ENCODE results near the gene LY6G6F.
"Not testable (repeated sequence)": the region's sequence is repeated elsewhere in the genome, so short reads cannot be mapped to it uniquely, and the experiment has no call there.

Gene LY6G6F

DNA sequence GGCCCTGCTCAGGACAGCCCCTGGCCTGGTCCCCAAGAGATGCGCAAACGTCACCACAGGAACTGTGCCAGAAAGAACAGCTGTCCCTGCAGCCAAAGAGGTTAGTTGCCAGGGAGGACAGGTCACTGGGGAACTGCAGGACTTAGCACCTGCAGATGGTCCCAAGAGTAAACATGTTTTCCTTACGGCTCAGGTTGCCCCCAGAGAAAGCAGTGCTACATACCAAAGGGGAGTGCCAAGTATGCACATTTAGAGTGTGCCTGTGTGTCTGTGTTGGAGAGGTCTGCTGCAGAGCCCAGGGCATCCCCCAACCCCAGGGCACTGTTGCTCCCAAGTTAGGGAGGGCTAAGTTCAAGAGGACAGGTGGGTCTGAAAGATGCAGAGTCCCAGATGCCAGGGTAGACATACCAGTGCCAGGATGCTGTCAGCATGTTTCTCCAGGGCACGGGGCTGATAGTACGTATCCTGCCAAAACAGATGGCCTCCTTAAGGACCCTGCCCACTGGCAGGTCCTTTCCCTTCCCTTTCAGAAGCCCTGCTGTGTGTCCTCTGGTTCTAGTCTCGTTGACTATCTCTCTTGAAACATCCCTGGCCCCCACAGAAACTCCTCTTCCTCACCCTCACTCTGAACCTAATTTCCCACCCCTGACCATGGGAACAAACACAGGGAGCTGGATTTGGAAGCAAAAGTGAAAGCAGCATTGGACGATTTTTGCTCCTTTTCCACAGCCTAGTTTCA, 4.8 kb upstream of the LY6G6F start:
- in situ Hi-C loops (cut with HindIII; ENCODE audit: low sequenced_read_pairs): no loop called here

DNA sequence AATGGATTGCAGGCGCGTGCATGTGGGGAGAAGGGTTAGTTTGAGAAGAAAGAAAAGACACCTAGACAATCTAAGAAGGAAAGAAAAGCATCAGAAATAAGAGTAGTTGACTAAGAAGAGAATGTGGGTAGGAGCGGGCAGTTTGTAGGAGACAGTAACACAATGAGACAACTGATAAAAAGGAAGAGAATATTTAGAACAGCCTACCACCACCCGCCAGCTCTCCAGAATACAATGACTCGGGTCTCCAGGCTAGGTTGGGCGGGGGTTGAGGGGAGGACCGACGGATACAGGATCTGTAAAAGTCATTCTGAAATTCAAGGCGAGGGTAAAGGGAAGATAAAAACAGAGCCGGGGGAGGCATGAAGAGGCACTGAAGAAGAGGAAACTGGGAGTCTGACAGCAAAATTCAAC, 4.3 kb upstream of the LY6G6F start:
- in situ Hi-C loops (cut with HindIII; ENCODE audit: low sequenced_read_pairs): no loop called here

DNA sequence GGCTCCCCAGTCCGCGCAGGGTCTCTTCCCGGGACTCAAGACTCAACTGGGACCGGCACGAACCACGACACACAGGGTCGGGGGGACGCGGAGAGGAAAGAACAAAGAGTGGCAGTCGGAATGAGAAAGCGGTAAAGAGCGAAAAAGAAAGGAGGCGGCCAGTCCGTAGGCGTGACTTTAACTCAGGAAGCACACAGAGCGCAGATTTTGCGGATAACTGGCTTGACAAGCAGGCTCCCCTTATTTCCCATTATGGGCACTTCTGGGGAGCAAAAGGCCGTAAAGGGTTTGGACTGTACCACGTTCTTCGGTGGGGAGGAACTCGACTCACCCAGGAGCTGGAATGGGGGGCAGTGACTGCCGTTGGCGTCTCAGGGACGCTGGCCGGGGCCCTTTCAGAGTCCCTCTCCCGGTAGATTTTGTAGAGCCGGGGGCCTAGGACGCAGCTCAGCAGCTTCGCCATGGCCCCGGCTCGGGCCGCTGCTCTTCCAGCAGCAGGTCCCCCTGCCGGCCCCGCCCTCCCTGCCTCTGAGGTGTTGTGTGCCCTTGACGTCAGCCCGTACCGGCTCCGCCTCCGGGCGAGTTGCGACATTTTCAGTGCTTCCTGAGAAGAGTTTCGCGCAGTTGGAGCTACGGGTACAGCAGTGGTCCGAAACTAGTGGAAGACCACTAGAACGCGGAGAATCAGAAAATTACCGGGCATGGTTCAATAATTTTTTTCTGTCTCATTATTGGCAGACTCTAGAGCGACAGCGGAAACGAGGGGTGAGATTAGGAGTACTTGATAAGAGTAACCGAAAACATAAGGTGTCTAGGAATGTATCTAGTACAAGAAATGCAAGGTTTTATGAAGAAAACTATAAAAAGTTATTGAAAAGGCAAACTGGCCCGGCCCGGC, 3.6 kb upstream of the LY6G6F start, which contains the start of gene ABHD16A:
TSS of gene ABHD16A (minus strand) at position 506 of the 898 bp plus-strand sequence. CDS start at position 463, 43 bp downstream.
- in situ Hi-C loops (cut with HindIII; ENCODE audit: low sequenced_read_pairs): no loop called here

DNA sequence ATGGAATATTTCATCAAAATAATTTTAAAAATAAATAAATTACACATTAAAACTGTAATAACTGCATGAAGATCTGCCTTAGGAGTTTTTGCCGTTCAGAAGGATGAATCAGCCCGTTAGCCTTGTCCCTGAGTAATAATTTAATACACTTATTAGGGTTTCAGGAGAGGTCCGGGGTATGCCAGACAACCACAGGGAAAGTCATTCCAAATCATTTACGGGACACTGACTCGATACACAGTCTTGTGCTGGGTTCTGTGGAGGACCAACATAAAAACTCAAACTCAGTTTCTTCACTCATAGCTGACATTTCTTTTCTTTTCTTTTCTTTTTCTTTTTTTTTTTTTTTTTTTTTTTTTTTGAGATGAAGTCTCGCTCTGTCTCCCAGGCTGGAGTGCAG, 735 bp upstream of the LY6G6F start:
- in situ Hi-C loops (cut with HindIII; ENCODE audit: low sequenced_read_pairs): no loop called here

DNA sequence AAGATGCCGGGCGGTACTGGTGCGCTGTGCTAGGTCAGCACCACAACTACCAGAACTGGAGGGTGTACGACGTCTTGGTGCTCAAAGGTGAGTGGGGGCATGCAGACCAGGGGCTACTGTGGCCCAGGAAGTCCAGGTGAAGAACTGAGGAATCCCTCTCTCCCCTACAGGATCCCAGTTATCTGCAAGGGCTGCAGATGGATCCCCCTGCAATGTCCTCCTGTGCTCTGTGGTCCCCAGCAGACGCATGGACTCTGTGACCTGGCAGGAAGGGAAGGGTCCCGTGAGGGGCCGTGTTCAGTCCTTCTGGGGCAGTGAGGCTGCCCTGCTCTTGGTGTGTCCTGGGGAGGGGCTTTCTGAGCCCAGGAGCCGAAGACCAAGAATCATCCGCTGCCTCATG, 1.0 kb downstream of the LY6G6F start:
- in situ Hi-C loops (cut with HindIII; ENCODE audit: low sequenced_read_pairs): no loop called here

DNA sequence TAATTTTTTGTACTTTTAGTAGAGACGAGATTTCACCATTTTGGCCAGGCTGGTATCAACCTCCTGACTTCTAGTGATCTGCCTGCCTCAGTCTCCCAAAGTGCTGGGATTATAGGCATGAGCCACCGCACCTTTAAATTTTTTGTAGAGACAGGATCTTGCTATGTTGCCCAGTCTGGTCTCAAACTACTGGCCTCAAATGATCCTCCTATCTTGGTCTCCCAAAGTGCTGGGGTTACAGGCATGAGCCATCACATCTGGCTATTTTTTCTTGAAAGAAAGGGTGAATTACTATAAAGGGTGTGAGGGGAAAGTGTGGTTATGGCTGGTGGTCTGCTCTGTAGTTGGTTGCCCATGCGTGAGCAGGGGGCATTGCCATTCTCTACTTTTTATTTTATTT, 1.6 kb downstream of the LY6G6F start:
- in situ Hi-C loops (cut with HindIII; ENCODE audit: low sequenced_read_pairs): no loop called here

DNA sequence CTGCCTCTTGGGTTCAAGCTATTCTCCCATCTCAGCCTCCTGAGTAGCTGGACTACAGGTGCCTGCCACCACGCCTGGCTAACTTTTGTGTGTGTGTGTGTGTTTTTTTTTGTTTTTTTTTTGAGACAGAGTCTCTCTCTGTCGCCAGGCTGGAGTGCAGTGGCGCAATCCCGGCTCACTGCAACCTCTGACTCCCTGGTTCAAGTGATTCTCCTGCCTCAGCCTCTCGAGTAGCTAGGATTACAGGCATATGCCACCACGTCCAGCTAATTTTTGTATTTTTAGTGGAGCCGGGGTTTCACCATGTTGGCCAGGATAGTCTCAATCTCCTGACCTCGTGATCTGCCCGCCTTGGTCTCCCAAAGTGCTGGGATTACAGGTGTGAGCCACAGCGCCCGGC, 2.5 kb downstream of the LY6G6F start:
- in situ Hi-C loops (cut with HindIII; ENCODE audit: low sequenced_read_pairs): not testable (repeated sequence)

DNA sequence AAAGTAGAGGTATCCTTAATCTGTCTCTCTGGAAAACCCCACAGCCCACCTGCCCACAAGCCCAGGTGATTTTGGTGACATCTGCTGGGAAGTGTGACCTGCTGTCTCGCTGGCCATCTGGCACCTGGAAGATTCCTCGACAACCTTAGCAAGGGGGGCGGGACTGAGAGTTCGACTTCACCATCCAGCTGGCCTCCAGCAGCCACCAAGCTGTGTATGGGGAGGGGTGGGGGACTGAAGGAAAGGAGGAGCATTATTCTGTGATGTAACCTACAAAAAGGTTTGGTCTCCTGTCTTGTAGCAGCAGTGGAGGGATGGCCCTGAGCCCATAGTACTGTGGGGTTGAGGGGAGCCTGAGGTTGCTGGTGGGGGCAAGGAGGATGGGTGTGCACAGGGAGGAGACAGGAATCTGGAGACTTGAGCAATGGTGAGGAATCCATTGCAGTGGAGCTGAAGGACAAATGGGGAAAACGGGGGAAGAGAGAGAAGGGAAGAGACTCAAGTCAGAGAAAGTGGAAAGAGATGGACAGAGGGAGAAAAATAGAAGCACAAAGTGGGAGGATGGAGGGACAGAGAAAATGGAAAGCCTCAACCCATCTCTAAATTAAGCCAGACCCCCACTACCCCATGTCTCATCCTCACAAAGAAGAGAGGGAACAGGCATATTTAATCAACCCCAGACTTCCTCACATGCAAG, 4.0 kb downstream of the LY6G6F start:
- in situ Hi-C loops (cut with HindIII; ENCODE audit: low sequenced_read_pairs): no loop called here

DNA sequence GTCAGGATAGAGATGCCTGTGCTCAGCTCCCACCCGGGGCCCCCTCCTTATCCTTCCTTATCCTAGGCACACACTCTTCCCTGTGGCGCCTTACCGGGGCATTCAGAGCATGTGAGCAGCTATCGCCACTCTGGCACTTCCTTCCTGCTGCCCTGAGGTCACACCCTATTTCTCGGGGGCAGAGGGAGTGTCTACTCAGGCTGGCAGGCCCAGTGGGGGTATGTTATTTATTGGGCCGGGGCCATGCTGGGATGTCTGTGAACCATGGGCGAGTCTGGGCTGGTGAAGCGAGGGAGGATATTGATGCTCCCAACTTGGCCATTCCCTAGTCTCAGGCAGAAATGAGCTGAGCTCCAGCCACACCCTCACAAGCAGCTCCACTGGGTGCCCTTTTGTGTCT, 4.6 kb downstream of the LY6G6F start:
- in situ Hi-C loops (cut with HindIII; ENCODE audit: low sequenced_read_pairs): no loop called here

DNA sequence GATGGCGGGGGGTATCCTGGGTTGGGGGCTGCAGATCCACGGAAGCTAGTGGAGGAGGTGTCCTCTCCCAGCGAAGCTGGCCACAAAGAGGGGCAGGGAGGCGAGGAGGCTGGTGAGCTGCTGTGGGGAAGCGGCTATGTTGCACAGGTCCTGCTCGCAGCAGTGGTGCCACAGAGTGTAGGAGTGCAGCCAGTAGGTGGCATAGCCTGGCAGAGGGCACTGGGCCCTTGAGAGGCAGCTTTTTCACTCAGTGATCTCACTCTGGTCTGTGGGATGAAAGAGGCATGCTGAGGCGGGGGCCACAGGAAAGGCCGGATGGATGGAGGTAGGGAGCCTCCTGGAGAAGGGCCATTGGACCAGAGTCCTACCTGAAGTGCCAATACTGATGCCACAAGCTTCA, 5.6 kb downstream of the LY6G6F start:
- in situ Hi-C loops (cut with HindIII; ENCODE audit: low sequenced_read_pairs): no loop called here

DNA sequence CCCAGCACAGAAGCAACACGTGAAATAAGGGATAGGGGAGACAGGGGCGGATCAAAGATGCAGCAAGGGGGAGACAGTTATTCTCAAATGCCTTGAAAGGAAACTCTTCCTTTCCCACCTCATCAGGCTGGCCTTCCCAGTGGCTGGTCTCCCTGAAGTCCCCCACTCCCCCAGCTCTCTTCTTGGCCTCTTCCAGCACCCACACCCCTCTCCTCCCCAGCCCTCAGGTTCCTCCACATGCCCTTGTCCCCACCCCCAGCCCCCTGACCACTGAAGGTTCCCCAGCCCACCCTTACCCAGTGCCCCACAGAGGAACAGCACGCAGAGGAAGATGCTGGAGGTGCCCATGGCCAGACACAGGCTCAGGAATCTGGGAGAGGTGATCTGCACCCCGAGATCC, 6.8 kb downstream of the LY6G6F start:
- in situ Hi-C loops (cut with HindIII; ENCODE audit: low sequenced_read_pairs): no loop called here

DNA sequence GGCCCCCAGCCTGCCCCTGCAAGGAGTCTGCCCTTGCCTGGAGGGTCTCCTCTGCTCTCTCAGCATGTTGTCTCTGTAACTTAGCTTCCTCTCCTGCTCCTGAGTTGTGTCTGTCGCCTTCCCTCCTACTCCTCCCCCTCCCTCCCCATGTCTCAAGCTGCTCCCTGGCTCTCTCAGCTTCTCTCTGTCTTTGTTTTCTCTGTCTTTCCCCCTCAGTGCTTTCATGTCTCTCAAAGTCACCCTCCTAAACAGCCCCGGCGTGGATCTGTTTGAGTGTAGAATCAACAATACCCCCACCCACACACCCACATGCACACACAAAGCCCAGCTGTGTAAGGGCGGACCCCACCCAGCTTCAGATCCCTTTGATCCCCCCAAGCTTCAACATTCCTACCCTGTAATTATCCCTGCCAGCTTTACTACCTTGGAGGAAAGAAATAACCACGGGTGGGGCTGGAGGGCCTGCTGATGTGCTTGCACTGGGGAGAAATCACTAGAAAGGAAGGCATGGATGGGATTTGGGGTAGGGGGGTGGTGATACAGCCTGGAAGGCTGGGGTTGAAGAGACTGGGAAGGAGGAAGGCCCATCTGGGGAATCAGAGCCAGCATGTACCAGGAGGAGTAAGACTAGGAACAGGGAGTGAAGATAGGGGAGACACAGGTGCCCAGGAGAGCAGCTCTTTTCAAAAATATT, 7.5 kb downstream of the LY6G6F start:
- in situ Hi-C loops (cut with HindIII; ENCODE audit: low sequenced_read_pairs): no loop called here

DNA sequence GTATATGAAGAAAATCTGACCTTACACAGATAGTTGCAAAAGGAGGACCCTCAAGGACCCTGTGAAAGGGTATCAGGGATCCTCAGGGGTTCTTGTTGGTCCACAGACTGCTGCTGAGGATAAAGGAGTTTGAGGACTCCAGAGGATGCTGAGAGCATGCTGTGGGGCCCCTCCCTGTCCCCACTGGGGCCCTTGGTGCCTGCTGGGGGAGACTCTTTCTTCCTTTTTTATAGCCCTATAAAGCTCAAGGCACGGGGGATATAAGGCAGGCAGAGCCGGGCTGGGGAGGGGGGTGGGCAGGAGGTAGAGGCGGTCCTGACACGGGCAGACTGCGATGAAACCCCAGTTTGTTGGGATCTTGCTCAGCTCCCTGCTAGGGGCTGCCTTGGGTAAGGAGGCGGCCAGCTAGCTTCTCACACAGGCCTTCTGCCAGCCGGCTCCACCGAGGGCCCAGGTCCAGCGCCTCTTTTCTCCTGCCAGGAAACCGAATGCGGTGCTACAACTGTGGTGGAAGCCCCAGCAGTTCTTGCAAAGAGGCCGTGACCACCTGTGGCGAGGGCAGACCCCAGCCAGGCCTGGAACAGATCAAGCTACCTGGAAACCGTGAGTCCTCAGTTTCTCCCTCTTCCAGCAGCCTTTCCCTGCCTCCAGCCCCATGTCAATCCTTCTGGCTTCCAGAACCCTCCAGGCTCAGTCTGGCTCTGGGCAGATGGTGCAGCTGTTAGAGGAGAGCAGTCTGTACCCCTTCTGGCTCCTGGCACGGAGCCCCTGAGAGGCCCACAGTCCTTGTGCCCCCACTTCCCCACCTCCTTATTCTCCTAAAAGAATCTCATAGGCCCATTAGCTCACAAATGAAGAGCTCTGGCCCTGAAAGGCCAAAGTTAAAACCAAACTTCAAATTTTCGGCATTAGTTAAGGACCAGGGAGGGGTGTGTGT, 8.6 kb downstream of the LY6G6F start, which contains the start of gene LY6G6D:
TSS of gene LY6G6D (plus strand) at position 327 of the 937 bp plus-strand sequence. CDS start at position 335, 8 bp downstream.
- in situ Hi-C loops (cut with HindIII; ENCODE audit: low sequenced_read_pairs): no loop called here

DNA sequence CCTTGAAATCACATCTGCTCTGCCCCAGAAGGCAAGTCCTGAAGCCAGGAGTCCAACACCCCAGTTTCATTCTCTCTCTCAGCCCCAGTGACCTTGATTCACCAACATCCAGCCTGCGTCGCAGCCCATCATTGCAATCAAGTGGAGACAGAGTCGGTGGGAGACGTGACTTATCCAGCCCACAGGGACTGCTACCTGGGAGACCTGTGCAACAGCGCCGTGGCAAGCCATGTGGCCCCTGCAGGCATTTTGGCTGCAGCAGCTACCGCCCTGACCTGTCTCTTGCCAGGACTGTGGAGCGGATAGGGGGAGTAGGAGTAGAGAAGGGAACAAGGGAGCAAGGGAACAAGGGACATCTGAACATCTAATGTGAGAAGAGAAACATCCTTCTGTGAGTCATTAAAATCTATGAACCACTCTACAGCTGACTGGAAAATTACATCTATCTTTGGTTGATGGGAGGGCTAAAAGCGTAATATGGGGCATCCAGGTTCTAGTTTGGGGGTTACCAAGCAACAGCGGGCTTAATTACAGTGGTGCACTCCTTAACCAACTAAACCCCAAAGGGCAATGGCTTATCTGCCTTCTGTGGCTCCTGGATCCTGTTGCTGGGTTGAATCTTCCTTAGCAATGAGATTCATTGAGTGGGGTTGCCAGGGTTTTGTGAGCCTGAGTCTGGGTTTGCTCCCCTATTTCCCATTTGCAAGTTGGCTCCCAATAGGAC, 11.0 kb downstream of the LY6G6F start:
- in situ Hi-C loops (cut with HindIII; ENCODE audit: low sequenced_read_pairs): no loop called here

DNA sequence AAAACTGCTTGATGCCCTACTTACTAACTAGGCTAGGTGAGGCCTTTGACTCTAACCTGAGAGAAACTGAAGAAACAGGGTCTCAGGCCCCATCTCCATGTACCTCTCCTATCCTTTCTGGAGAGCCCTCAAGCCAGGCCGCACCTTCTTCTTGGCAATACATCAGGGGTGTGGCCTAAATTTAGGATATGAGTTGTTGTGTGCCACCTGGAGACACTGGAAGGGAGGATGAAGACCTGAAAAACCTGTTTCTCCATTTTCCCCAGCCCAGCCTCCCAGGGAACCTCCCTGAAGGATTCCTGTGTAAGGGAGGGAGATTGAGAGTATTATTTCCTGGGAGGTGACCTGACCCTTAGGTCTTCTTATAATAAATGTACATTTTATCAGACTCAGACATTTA, 11.6 kb downstream of the LY6G6F start:
- in situ Hi-C loops (cut with HindIII; ENCODE audit: low sequenced_read_pairs): no loop called here

DNA sequence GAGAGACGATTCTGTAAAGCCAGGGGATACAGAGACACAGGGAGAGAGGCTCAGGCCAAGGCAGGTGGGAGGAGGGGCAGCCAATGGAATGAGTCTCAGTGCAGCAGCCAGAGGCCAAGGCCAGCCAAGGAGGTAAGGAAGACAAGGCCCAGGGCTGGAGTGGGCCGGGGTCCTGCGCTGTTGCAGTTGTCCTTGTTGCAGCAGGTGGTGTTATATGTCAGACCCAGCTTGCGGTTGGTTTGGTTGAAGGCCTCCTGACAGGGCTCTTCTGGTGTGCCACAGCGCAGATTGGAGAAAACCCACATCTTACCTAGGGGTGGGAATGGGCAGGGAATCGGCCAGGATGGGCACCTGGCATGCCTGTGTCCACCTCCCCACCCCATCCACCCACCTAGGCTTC, 12.3 kb downstream of the LY6G6F start:
- in situ Hi-C loops (cut with HindIII; ENCODE audit: low sequenced_read_pairs): no loop called here

DNA sequence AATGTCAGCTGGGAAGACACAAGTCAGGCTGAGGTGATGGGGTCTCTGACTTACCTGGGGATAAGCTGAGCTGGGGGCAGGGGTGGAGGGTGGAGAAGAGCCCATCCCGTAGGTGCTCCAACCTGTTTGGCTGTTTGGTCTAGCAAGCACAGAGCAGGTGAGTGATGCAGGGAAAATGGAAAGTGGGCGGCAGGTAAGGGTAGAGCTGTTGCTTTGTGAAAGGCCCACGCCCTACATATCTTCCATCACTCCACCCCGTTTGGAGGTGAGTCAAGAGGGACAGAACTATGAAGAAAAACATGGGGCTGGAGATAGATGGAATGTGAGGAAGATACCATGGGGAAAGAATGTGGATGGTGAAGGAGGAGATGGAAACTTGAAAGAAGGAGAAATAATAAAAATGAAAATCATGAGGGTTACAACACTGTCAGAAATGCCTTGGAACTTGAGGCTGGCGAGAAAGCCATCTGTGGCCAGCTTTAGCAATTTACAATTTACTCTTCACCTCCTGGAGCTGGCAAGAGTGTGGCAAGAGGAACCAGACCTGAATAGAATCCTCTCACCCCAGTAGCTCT, 13.6 kb downstream of the LY6G6F start:
- in situ Hi-C loops (cut with HindIII; ENCODE audit: low sequenced_read_pairs): no loop called here

DNA sequence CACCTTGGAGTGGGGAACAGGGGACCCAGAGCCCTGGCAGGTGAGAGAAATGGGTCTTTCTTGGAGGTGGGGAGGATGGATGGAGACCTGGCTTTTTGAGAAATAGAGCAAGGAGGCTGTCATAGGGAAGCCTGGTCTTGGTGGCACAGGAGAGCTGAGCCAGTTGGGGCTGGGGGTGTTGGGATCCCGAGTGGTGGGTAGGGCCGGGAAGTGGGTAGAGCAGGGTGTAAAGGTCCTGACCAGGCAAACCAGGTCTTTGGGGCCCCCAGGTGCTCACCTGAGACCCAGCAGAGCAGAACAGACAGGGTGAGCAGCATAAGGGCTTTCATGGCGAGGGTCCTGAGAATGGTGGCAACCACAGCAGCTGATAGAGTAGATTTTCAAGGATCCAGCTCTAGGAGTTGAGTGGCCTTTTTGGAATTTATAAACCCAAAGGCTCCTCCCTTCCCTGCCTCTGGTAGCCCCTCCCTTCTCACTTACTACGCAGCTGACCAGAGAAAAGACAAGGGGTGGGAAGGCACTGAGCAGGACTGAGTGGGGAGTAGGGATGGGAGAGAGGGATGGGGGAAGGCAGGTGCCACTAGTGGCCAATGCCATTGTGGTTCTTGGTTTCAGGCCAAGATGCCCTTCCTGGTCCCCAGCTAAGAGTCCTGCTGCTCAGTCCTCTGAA, 14.8 kb downstream of the LY6G6F start, which contains the start of gene LY6G6C:
TSS of gene LY6G6C (minus strand) at position 396 of the 670 bp plus-strand sequence. CDS start at position 329, 67 bp downstream.
- in situ Hi-C loops (cut with HindIII; ENCODE audit: low sequenced_read_pairs): no loop called here
